Muscle layer of colon (tissue), 2 donors: ENCODE data around the gene DAW1.

Source experiments
- H3K27ac ChIP-seq: one replicate; pipeline ENCODE4 v1.7.0; 2013; ENCODE audit warnings: low read depth, mild to moderate bottlenecking, low read length, moderate library complexity
- H3K27me3 ChIP-seq, 2 donors: one replicate each; pipeline ENCODE4 v1.7.0; 2013; ENCODE audit warnings: low read length in 2 of 2, mild to moderate bottlenecking in 2 of 2; ENCODE audit not compliant: insufficient read depth in 2 of 2, control insufficient read depth in 1 of 2
- H3K36me3 ChIP-seq: one replicate; pipeline ENCODE4 v1.7.0; 2013; ENCODE audit warnings: mild to moderate bottlenecking, low read length; ENCODE audit not compliant: insufficient read depth
- H3K4me1 ChIP-seq: one replicate; pipeline ENCODE4 v1.7.0; 2013; ENCODE audit warnings: mild to moderate bottlenecking, low read length; ENCODE audit not compliant: insufficient read depth
- H3K4me3 ChIP-seq, 2 donors: one replicate each; pipeline ENCODE4 v1.7.0; 2013; ENCODE audit warnings: low read length in 2 of 2, low read depth in 1 of 2, mild to moderate bottlenecking in 1 of 2, moderate library complexity in 1 of 2
- H3K9ac ChIP-seq: one replicate; pipeline ENCODE4 v1.7.0; 2013; ENCODE audit warnings: low read length
- H3K9me3 ChIP-seq: one replicate; pipeline ENCODE4 v1.7.0; 2013; ENCODE audit warnings: mild to moderate bottlenecking, low read length
- donor health status: abdominal sarcoma.
- donor health status: Adenocarcinoma of cecum.

The DAW1 gene

DNA sequence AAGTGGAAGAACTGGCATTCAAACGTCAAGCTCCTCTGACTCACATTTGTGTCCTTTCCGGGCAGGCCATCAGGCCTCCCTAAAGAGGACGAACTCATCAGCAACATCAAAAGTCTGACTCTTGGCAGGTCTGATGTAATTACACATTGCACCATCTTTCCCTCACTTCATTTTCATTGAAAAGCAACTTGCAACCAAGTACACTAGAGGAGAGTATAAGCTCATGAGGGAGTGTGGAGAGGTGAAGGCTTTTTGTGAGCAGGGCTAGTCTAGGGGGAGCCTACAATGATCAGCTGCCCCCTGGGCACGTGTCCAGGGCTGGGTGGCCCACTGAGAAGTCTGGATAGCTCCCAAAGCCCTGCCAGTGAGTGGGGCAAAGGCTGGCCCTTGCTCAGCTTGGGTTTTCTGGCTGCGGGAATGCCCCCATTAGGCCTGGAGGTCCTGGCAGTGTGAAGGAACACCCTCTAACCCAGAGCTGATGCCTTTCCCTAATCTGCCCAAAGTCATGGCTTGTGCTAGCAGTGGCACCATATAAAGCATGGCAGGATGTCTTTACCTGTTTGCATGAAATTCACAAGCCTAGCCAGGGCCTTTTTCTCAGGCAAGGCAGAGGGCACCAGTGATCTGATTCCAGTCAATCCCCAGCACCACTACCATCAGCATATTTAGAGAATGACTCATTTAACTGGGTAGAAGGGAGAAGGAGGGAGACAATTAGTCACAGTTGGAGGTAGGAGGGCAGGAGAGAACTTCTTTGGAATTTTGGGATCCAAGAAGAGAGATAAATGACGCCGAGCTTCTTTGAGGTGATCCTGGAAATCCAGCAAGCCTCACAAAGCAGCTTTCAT lies 8.5 kb upstream of the DAW1 start:
- no peak overlapping the region for H3K4me3 ChIP-seq

DNA sequence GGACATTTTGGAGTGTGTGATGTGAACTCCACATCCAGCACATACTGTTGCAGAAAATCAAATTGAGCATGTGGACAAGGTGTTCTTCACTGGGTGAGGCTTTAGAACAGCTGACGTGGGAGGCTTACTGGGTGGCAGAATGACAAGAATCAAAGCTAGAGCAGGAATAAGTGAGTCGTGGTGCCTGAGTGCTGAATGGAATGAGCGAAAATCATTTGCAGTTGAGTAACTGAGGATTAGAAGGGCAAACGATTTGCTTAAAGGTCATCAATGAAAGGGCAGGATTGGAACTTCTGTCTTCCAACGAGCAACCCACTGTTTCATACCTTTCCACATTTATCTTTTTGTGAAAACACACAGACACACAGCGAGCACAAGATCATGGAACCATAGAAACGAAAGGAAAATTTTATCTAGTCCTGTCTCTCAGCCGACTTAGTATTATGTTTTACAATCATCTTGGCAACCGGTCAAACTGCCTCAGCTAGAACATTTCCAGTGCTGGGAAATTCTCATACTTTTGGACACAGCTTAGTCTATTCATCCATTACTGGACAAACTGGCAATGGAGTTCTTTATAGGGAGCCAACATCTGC lies 7.2 kb upstream of the DAW1 start:
- no peaks in the 10 kb centered on the region for H3K27me3 ChIP-seq
- no peak overlapping the region for H3K9ac ChIP-seq
- no peaks in the 10 kb centered on the region for H3K9me3 ChIP-seq
- no peak overlapping the region for H3K4me3 ChIP-seq
- no peak overlapping the region for H3K27ac ChIP-seq
- H3K36me3 ChIP-seq, result no peaks in the 10 kb centered on the region
- no peaks in the 10 kb centered on the region for H3K4me1 ChIP-seq

More for the DNA sequence above, 8.5 kb upstream of the DAW1 start:
- Histone ChIP-seq H3K9ac (no peak overlapping the region), H3K9me3 (no peaks in the 10 kb centered on the region), H3K36me3 (no peaks in the 10 kb centered on the region), H3K27ac (no peak overlapping the region), H3K27me3 (no peaks in the 10 kb centered on the region), H3K4me1 (no peaks in the 10 kb centered on the region)

DNA sequence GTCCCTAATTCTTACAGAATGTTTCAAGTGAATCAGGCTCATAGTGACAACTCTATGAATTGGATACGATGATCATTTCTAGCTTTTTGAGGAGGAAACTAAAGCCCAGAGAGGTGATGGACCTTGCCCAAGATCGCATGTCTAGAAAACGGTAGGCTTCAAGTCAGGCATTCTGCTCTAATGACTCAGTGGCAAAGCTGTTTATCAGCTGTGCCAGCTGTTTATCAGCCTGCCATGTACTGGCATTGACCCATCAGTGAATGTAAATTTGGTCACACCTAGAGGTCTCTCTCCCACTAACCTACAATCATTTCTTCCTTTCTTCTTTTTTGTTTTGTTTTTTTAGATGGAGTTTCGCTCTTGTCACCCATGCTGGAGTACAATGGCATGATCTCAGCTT lies 6.1 kb upstream of the DAW1 start:
- no peak overlapping the region for H3K9ac ChIP-seq
- no peaks in the 10 kb centered on the region for H3K36me3 ChIP-seq
- no peaks in the 10 kb centered on the region for H3K27me3 ChIP-seq
- no peak overlapping the region for H3K4me3 ChIP-seq
- H3K9me3 ChIP-seq, result no peaks in the 10 kb centered on the region
- H3K4me1 ChIP-seq, result no peaks in the 10 kb centered on the region
- H3K27ac ChIP-seq, result no peak overlapping the region

DNA sequence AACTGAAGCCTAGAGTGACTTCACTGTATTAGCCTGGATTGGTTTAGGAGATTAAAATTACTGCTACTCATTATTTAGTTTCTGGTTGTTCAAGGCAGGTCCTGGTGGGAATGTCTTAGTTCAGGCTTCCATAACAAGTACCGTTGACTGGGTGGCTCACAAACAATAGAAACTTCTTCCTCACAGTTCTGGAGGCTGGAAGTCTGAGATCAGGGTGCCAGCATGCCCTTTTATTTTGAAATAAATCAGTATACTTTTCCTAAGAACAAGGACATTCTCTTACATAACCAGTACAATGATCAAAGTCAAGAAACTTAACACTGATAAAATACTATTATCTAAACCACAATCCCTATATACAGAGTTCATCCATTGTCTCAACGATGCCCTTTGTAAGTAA lies 4.0 kb upstream of the DAW1 start:
- no peak overlapping the region for H3K27ac ChIP-seq
- no peak overlapping the region for H3K4me3 ChIP-seq
- H3K9me3 ChIP-seq, result no peaks in the 10 kb centered on the region
- peaks cover 0 to 9% of the 10 kb centered on the region in 2 donors for H3K27me3 ChIP-seq
- no peaks in the 10 kb centered on the region for H3K36me3 ChIP-seq
- no peaks in the 10 kb centered on the region for H3K4me1 ChIP-seq
- H3K9ac ChIP-seq, result no peak overlapping the region

GRCh38 chr2:227870710-227871374 lies 589 bp upstream of the DAW1 start:
- Histone ChIP-seq H3K36me3 (no peaks in the 10 kb centered on the region), H3K27me3 (peaks cover 0 to 9% of the 10 kb centered on the region in 2 donors), H3K27ac (no peak overlapping the region), H3K4me1 (no peaks in the 10 kb centered on the region), H3K9ac (no peak overlapping the region), H3K9me3 (no peaks in the 10 kb centered on the region), H3K4me3 (peak overlapping the region in 1 of 2 donors; percentile 43)

DNA sequence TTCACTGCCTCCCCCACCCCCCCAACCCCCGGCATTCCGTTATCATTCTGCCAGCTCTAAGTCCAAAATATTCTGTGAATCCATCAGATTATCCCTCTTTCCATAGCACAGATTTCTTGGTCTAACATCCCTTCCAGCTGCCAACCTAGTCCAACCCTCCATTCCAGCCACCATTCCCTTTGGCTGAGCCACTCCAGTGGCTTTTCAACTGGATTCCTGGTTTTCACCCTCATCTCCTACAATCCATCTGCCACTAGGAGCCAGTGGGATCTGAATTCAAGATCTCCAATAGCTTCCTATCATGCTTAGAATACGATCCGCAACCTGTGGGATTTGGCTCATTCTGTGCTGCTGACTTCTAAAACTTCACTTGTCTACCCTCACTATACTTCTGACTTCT lies 1.2 kb downstream of the DAW1 start:
- no peaks in the 10 kb centered on the region for H3K36me3 ChIP-seq
- no peak overlapping the region for H3K9ac ChIP-seq
- no peak overlapping the region for H3K4me3 ChIP-seq
- no peak overlapping the region for H3K27ac ChIP-seq
- no peaks in the 10 kb centered on the region for H3K4me1 ChIP-seq
- H3K27me3 ChIP-seq, result peaks cover 0 to 9% of the 10 kb centered on the region in 2 donors
- H3K9me3 ChIP-seq, result no peaks in the 10 kb centered on the region

DNA sequence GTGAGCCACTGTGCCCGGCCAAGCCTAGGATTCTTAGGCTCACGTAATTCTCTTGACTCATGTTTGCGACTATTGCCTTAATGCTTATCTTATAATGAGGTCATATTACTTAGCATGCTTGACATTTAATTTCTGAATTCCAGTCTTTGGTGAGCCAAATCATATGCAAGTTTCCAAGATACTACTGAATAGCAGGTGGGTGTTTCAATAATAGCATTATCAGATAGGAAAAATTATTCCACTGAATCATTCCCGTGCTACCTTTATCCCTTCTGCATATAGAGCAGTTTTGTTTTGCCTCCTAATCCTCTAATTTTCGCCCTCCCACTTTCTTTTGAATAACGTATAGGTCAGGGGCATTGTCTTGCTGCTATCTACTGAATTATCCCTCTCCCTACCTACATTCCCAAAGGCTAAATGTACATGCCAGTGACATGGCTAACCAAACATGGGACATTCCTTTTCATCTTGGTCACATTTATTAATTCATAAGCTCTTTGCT lies 4.9 kb downstream of the DAW1 start:
- no peaks in the 10 kb centered on the region for H3K36me3 ChIP-seq
- H3K4me3 ChIP-seq, result no peak overlapping the region
- no peaks in the 10 kb centered on the region for H3K9me3 ChIP-seq
- H3K4me1 ChIP-seq, result no peaks in the 10 kb centered on the region
- no peak overlapping the region for H3K27ac ChIP-seq
- H3K27me3 ChIP-seq, result peaks cover 0 to 5% of the 10 kb centered on the region in 2 donors
- no peak overlapping the region for H3K9ac ChIP-seq

GRCh38 chr2:227877421-227878310 lies 6.2 kb downstream of the DAW1 start:
- H3K4me1 ChIP-seq, result no peaks in the 10 kb centered on the region
- H3K9ac ChIP-seq, result no peak overlapping the region
- H3K27ac ChIP-seq, result no peak overlapping the region
- no peaks in the 10 kb centered on the region for H3K36me3 ChIP-seq
- no peaks in the 10 kb centered on the region for H3K27me3 ChIP-seq
- no peak overlapping the region for H3K4me3 ChIP-seq
- no peaks in the 10 kb centered on the region for H3K9me3 ChIP-seq

GRCh38 chr2:227880460-227880859 lies 9.0 kb downstream of the DAW1 start:
- Histone ChIP-seq H3K9me3 (no peaks in the 10 kb centered on the region), H3K4me3 (no peak overlapping the region), H3K27ac (no peak overlapping the region), H3K36me3 (no peaks in the 10 kb centered on the region), H3K9ac (no peak overlapping the region), H3K27me3 (no peaks in the 10 kb centered on the region), H3K4me1 (no peaks in the 10 kb centered on the region)

GRCh38 chr2:227881866-227882517 lies 10.6 kb downstream of the DAW1 start:
- no peaks in the 10 kb centered on the region for H3K27me3 ChIP-seq
- no peak overlapping the region for H3K4me3 ChIP-seq
- H3K9ac ChIP-seq, result no peak overlapping the region
- no peaks in the 10 kb centered on the region for H3K9me3 ChIP-seq
- H3K36me3 ChIP-seq, result no peaks in the 10 kb centered on the region
- no peak overlapping the region for H3K27ac ChIP-seq
- H3K4me1 ChIP-seq, result no peaks in the 10 kb centered on the region
